ENCODE measurements around the gene CCDC9.

CCDC9 gene

GRCh38 chr19:47255879-47256692 lies at the start of gene CCDC9:
Gene CCDC9, plus strand, starts transcription at chr19:47256525. Its CDS starts 1,876 bp downstream, at chr19:47258401.
- DNase-seq, result peak; percentile 96

GRCh38 chr19:47209319-47210179 lies 46.8 kb upstream of the CCDC9 start:
- no peak for DNase-seq

- DNase-seq, result no peak
Observed at GRCh38 chr19:47210180-47210490, 46.2 kb upstream of the CCDC9 start.

- peak; percentile 62 for DNase-seq
Observed at GRCh38 chr19:47210689-47211316, 45.5 kb upstream of the CCDC9 start.

- no peak for DNase-seq
Observed at GRCh38 chr19:47215581-47215980, 40.7 kb upstream of the CCDC9 start.

GRCh38 chr19:47221080-47221841 lies 35.1 kb upstream of the CCDC9 start:
- no peak for DNase-seq

- no peak for DNase-seq
Observed at GRCh38 chr19:47221890-47222289, 34.4 kb upstream of the CCDC9 start.

GRCh38 chr19:47225746-47226425 lies 30.4 kb upstream of the CCDC9 start:
- DNase-seq, result peak; percentile 90

GRCh38 chr19:47226426-47227351 lies 29.6 kb upstream of the CCDC9 start:
- DNase-seq, result peak; percentile 84

GRCh38 chr19:47227352-47228167 lies 28.8 kb upstream of the CCDC9 start:
- peak; percentile 74 for DNase-seq

- DNase-seq, result peak; percentile 56
Observed at GRCh38 chr19:47228168-47228936, 28.0 kb upstream of the CCDC9 start.

GRCh38 chr19:47228937-47229675 lies 27.2 kb upstream of the CCDC9 start:
- peak; percentile 66 for DNase-seq

GRCh38 chr19:47229676-47230053 lies 26.7 kb upstream of the CCDC9 start:
- no peak for DNase-seq

GRCh38 chr19:47230054-47230920 lies 26.0 kb upstream of the CCDC9 start:
- peak; percentile 82 for DNase-seq

- DNase-seq, result no peak
Observed at GRCh38 chr19:47230921-47231214, 25.5 kb upstream of the CCDC9 start, which contains the start of gene BBC3. Gene BBC3, minus strand, starts transcription at chr19:47231199. Its CDS starts 2,768 bp downstream, at chr19:47228431.

- DNase-seq, result peak; percentile 95
Observed at GRCh38 chr19:47231215-47232054, 24.9 kb upstream of the CCDC9 start.
